PFSK-1 (cell line): Measurements from ENCODE around the gene NTRK1.
A peak's percentile ranks its signal among the peaks of the same experiment; 100 is the strongest.

ENCODE experiments used
- FOXP2 ChIP-seq: optimal IDR thresholded peaks from 2 replicates; pipeline ENCODE3; 2011; ENCODE audit warnings: borderline replicate concordance, control low read depth, inconsistent platforms; ENCODE audit not compliant: insufficient read depth; ENCODE audit errors: extremely low read length, extremely low read depth
- POLR2AphosphoS5 ChIP-seq: IDR thresholded peaks from 2 replicates; pipeline ENCODE4 v1.6.1; 2012; ENCODE audit warnings: low read depth, mild to moderate bottlenecking, control low read depth, low read length, moderate library complexity
- REST ChIP-seq, 2 experiments: IDR thresholded peaks; 2 replicates each; pipeline versions ENCODE4 v1.6.1 to v1.8.0; 2011 to 2012; ENCODE audit warnings: low read depth in 2 of 2, low read length in 2 of 2, control low read depth in 1 of 2, inconsistent platforms in 1 of 2, mild to moderate bottlenecking in 1 of 2, moderate library complexity in 1 of 2; ENCODE audit not compliant: insufficient read depth in 1 of 2
- SIN3A ChIP-seq: IDR thresholded peaks from 2 replicates; pipeline ENCODE4 v1.6.1; 2012; ENCODE audit warnings: mild to moderate bottlenecking, low read length, moderate library complexity, borderline replicate concordance; ENCODE audit not compliant: insufficient read depth
- TAF1 ChIP-seq: IDR thresholded peaks from 2 replicates; pipeline ENCODE4 v1.6.1; 2012; ENCODE audit warnings: low read length, control low read depth, borderline replicate concordance; ENCODE audit not compliant: insufficient read depth

NTRK1 gene

GRCh38 chr1:156909671-156910070 lies 49.0 kb downstream of the NTRK1 start:
- no peak for TF ChIP-seq REST (IDR thresholded peaks at IDR 0.05; ENCODE audit: insufficient read depth in 1 of 2, low read depth in 2 of 2, low read length in 2 of 2)
- TF ChIP-seq POLR2AphosphoS5: no peak
- TF ChIP-seq TAF1: no peak
- TF ChIP-seq SIN3A: no peak
- TF ChIP-seq FOXP2: no peak

GRCh38 chr1:156910309-156910782 lies 49.7 kb downstream of the NTRK1 start:
- TF ChIP-seq FOXP2 (peak; percentile 40), POLR2AphosphoS5 (no peak), SIN3A (no peak), TAF1 (no peak), REST (IDR thresholded peaks at IDR 0.05; ENCODE audit: insufficient read depth in 1 of 2, low read depth in 2 of 2, low read length in 2 of 2) (no peak)

GRCh38 chr1:156911577-156912298 lies 51.1 kb downstream of the NTRK1 start:
- no peak for TF ChIP-seq SIN3A
- TF ChIP-seq FOXP2: no peak
- no peak for TF ChIP-seq POLR2AphosphoS5
- TF ChIP-seq REST (IDR thresholded peaks at IDR 0.05; ENCODE audit: insufficient read depth in 1 of 2, low read depth in 2 of 2, low read length in 2 of 2): no peak
- no peak for TF ChIP-seq TAF1

GRCh38 chr1:156912310-156912709 lies 51.6 kb downstream of the NTRK1 start:
- TF ChIP-seq TAF1 (no peak), POLR2AphosphoS5 (no peak), REST (IDR thresholded peaks at IDR 0.05; ENCODE audit: insufficient read depth in 1 of 2, low read depth in 2 of 2, low read length in 2 of 2) (no peak), SIN3A (no peak), FOXP2 (no peak)
